Measurements from ENCODE around the gene ZCCHC14.

ZCCHC14 gene

GRCh38 chr16:87421003-87421912 lies 71.6 kb downstream of the ZCCHC14 start:
- Histone ChIP-seq H3K4me3 (no peak overlapping the region), H3K27ac (no peak overlapping the region)
- DNase-seq (ENCODE audit: low spot score), result no peak
- TF ChIP-seq CTCF (IDR thresholded peaks at IDR 0.05), result no peak

- no peak overlapping the region for H3K4me3 ChIP-seq
- DNase-seq (ENCODE audit: low spot score), result no peak
- H3K27ac ChIP-seq, result no peak overlapping the region
- no peak for TF ChIP-seq CTCF (IDR thresholded peaks at IDR 0.05)
Observed at GRCh38 chr16:87420026-87421002, 72.5 kb downstream of the ZCCHC14 start.

DNA sequence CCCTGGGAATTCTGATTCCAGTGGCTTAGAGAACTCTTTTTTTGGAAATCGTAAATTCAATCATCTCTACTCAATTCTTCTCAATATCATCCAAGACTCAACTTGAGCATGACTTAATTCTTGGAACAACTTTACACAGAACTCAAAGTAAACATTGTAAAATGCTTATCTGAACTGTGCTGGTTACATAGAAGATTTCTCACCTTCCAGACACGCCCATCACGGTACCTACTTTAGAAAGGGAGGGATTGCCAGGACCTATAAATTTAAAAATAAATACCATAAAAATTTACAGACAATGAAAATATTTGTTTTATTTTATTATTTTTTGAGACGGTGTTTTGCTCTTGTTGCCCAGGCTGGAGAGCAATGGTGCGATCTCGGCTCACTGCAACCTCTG lies 74.2 kb downstream of the ZCCHC14 start:
- H3K4me3 ChIP-seq, result no peak overlapping the region
- H3K27ac ChIP-seq, result no peak overlapping the region
- TF ChIP-seq CTCF (IDR thresholded peaks at IDR 0.05), result no peak
- no peak for DNase-seq (ENCODE audit: low spot score)

- no peak for TF ChIP-seq CTCF (IDR thresholded peaks at IDR 0.05)
- no peak overlapping the region for H3K4me3 ChIP-seq
- no peak for DNase-seq (ENCODE audit: low spot score)
- no peak overlapping the region for H3K27ac ChIP-seq
Observed at GRCh38 chr16:87418216-87418615, 74.6 kb downstream of the ZCCHC14 start.

GRCh38 chr16:87417528-87417910 lies 75.3 kb downstream of the ZCCHC14 start:
- no peak for TF ChIP-seq CTCF (IDR thresholded peaks at IDR 0.05)
- H3K27ac ChIP-seq, result no peak overlapping the region
- DNase-seq (ENCODE audit: low spot score), result no peak
- no peak overlapping the region for H3K4me3 ChIP-seq

- no peak overlapping the region for H3K27ac ChIP-seq
- DNase-seq (ENCODE audit: low spot score), result no peak
- peak; percentile 72 for TF ChIP-seq CTCF (IDR thresholded peaks at IDR 0.05)
- H3K4me3 ChIP-seq, result no peak overlapping the region
Observed at GRCh38 chr16:87416826-87417527, 75.8 kb downstream of the ZCCHC14 start.

Measured in coronary artery (tissue), 2 donors.